WTC11 (cell line): ENCODE measurements around the gene FOXS1. TPM values are rescaled to one million over a fixed set of nuclear protein-coding genes. Genes with fewer than 3 reads are reported as not detected.

Experiments used
- ATAC-seq: fragments of 200-7000 bp; cut with Tn5 transposase; 2 replicates; pipeline ENCODE4 v1.10.0; 2021; ENCODE audit warnings: mild to moderate bottlenecking, moderate library complexity
- CTCF ChIA-PET: fragments of 300-600 bp; sonication (Branson Sonifier 250); formaldehyde crosslinking; loops from one replicate; lab custom pipeline; 2021; ENCODE audit warnings: antibody characterized with exemption; lab: Charles Lee
- POLR2A ChIA-PET: fragments of 350-600 bp; sonication (Branson Sonifier 250); formaldehyde crosslinking; loops from one replicate; lab custom pipeline; 2021; ENCODE audit warnings: antibody characterized with exemption; lab: Charles Lee
- DNase-seq: peaks from one replicate; pipeline ENCODE4 v3.0.0; 2021; ENCODE audit warnings: low spot score
- H3K27ac Mint-ChIP-seq: 2 replicates; pipeline ENCODE4 v1.8.0; 2021; ENCODE audit warnings: mixed read lengths
- H3K27me3 Mint-ChIP-seq: 2 replicates; pipeline ENCODE4 v1.8.0; 2021; ENCODE audit warnings: low read depth, mild to moderate bottlenecking, moderate library complexity, mixed read lengths
- H3K36me3 Mint-ChIP-seq: 2 replicates; pipeline ENCODE4 v1.8.0; 2021; ENCODE audit warnings: mixed read lengths
- H3K4me1 Mint-ChIP-seq: 2 replicates; pipeline ENCODE4 v1.8.0; 2022; ENCODE audit warnings: mixed read lengths
- H3K4me3 Mint-ChIP-seq: 2 replicates; pipeline ENCODE4 v1.8.0; 2021; ENCODE audit warnings: mild to moderate bottlenecking, moderate library complexity, mixed read lengths
- H3K9me3 Mint-ChIP-seq: 2 replicates; pipeline ENCODE4 v1.8.0; 2021; ENCODE audit warnings: mixed read lengths
- ATF1 ChIP-seq: sonication (generic); formaldehyde crosslinking; IDR thresholded peaks from 2 replicates; pipeline ENCODE4 v1.8.1; 2023; ENCODE audit warnings: mild to moderate bottlenecking, moderate library complexity, missing genetic modification reagents
- ATF3 ChIP-seq: sonication (generic); formaldehyde crosslinking; conservative IDR thresholded peaks from 2 replicates; pipeline ENCODE4 v1.8.1; 2022; ENCODE audit warnings: mild to moderate bottlenecking, missing genetic modification reagents
- CTCF ChIP-seq: fragments of 200-600 bp; IDR thresholded peaks from 2 replicates; pipeline ENCODE4 v1.8.0; 2022; ENCODE audit warnings: antibody characterized with exemption
- E2F5 ChIP-seq: sonication (generic); formaldehyde crosslinking; IDR thresholded peaks from 2 replicates; pipeline ENCODE4 v1.8.1; 2022; ENCODE audit warnings: mild to moderate bottlenecking, moderate library complexity, missing genetic modification reagents
- ERG ChIP-seq: fragments of 250-450 bp; sonication (Bioruptor Pico); IDR thresholded peaks from 2 replicates; pipeline ENCODE4 v1.8.0; 2021; ENCODE audit warnings: mild to moderate bottlenecking
- ETV6 ChIP-seq: sonication (generic); formaldehyde crosslinking; IDR thresholded peaks from 2 replicates; pipeline ENCODE4 v1.8.1; 2022; ENCODE audit warnings: mild to moderate bottlenecking, missing genetic modification reagents
- FOXJ3 ChIP-seq: sonication (generic); formaldehyde crosslinking; IDR thresholded peaks from 2 replicates; pipeline ENCODE4 v1.9.0; 2021; ENCODE audit warnings: missing genetic modification reagents, mild to moderate bottlenecking, borderline replicate concordance
- GABPB1 ChIP-seq: sonication (generic); formaldehyde crosslinking; IDR thresholded peaks from 2 replicates; pipeline ENCODE4 v1.8.1; 2023; ENCODE audit warnings: mild to moderate bottlenecking, missing genetic modification reagents
- GTF2I ChIP-seq: fragments of 250-450 bp; sonication (Bioruptor Pico); conservative IDR thresholded peaks from 2 replicates; pipeline ENCODE4 v1.4.0; 2021; ENCODE audit warnings: mild to moderate bottlenecking
- HMGA2 ChIP-seq: fragments of 250-450 bp; sonication (Bioruptor Pico); IDR thresholded peaks from 2 replicates; pipeline ENCODE4 v1.4.0; 2021; ENCODE audit warnings: mild to moderate bottlenecking, moderate library complexity
- IRF2 ChIP-seq: sonication (generic); formaldehyde crosslinking; IDR thresholded peaks from 2 replicates; pipeline ENCODE4 v1.8.0; 2022; ENCODE audit warnings: low read depth, missing genetic modification reagents, borderline replicate concordance
- JAZF1 ChIP-seq: fragments of 250-450 bp; sonication (Bioruptor Pico); IDR thresholded peaks from 2 replicates; pipeline ENCODE4 v1.9.0; 2021; ENCODE audit warnings: moderate library complexity, mild to moderate bottlenecking, inconsistent platforms
- MXD4 ChIP-seq: fragments of 250-450 bp; sonication (Bioruptor Pico); IDR thresholded peaks from 2 replicates; pipeline ENCODE4 v1.8.0; 2021; ENCODE audit warnings: mild to moderate bottlenecking, moderate library complexity, borderline replicate concordance
- MYBL2 ChIP-seq: sonication (generic); formaldehyde crosslinking; IDR thresholded peaks from 2 replicates; pipeline ENCODE4 v1.8.1; 2023; ENCODE audit warnings: mild to moderate bottlenecking, moderate library complexity, missing genetic modification reagents
- NFATC4 ChIP-seq: fragments of 250-450 bp; sonication (Bioruptor Pico); IDR thresholded peaks from 2 replicates; pipeline ENCODE4 v1.9.0; 2021; ENCODE audit warnings: mild to moderate bottlenecking
- RORB ChIP-seq: fragments of 250-450 bp; sonication (Bioruptor Pico); IDR thresholded peaks from 2 replicates; pipeline ENCODE4 v1.9.0; 2021; ENCODE audit warnings: mild to moderate bottlenecking
- SMAD3 ChIP-seq: sonication (generic); formaldehyde crosslinking; IDR thresholded peaks from 2 replicates; pipeline ENCODE4 v1.8.0; 2022; ENCODE audit warnings: missing genetic modification reagents, mild to moderate bottlenecking, borderline replicate concordance
- SMAD4 ChIP-seq: sonication (generic); formaldehyde crosslinking; IDR thresholded peaks from 2 replicates; pipeline ENCODE4 v1.8.0; 2022; ENCODE audit warnings: mild to moderate bottlenecking, missing genetic modification reagents
- SOX15 ChIP-seq: fragments of 250-450 bp; sonication (Bioruptor Pico); IDR thresholded peaks from 2 replicates; pipeline ENCODE4 v1.9.0; 2021; ENCODE audit warnings: mild to moderate bottlenecking
- TCF7 ChIP-seq: sonication (generic); formaldehyde crosslinking; IDR thresholded peaks from 2 replicates; pipeline ENCODE4 v1.8.0; 2022; ENCODE audit warnings: mild to moderate bottlenecking, low read depth, missing genetic modification reagents, moderate library complexity
- ZBTB21 ChIP-seq: sonication (generic); formaldehyde crosslinking; IDR thresholded peaks from 2 replicates; pipeline ENCODE4 v1.8.1; 2023; ENCODE audit warnings: mild to moderate bottlenecking, missing genetic modification reagents, borderline replicate concordance
- ZNF121 ChIP-seq: sonication (generic); formaldehyde crosslinking; IDR thresholded peaks from 2 replicates; pipeline ENCODE4 v1.8.0; 2023; ENCODE audit warnings: missing genetic modification reagents
- ZNF138 ChIP-seq: sonication (generic); formaldehyde crosslinking; conservative IDR thresholded peaks from 2 replicates; pipeline ENCODE4 v1.8.1; 2022; ENCODE audit warnings: mild to moderate bottlenecking, moderate library complexity, missing genetic modification reagents
- ZNF219 ChIP-seq: sonication (generic); formaldehyde crosslinking; IDR thresholded peaks from 2 replicates; pipeline ENCODE4 v1.8.0; 2023; ENCODE audit warnings: missing genetic modification reagents, mild to moderate bottlenecking, borderline replicate concordance
- total RNA-seq: library from RNA; stranded (reverse); gene quantifications from 3 replicates; pipeline ENCODE4 v1.2.3, GENCODE V29; 2021

The FOXS1 gene
- total RNA-seq, 1 experiment from 2014 or later = not detected

GRCh38 chr20:31823360-31824124, 21.9 kb downstream of the FOXS1 start:
- no peak for DNase-seq
- H3K27ac Mint-ChIP-seq = no peak overlapping the region
- ChIA-PET POLR2A (interaction anchor here (0.8 kb wide), 1 partner anchor 194 kb away, joined by 3 read pairs; no protein-coding TSS in a partner anchor), CTCF (interaction anchor here (0.5 to 5.1 kb wide), 26 partner anchors 8 to 281 kb away, joined by 3 to 33 read pairs (median 4); partner anchors contain the start of genes FOXS1 and PDRG1)
- peak; percentile 16; the same call in 1 of the 2 replicates for ATAC-seq
- no peaks in the 10 kb centered on the region for H3K36me3 Mint-ChIP-seq
- H3K4me1 Mint-ChIP-seq = peaks cover 7% of the 10 kb centered on the region; the same call in 1 of the 2 replicates
- no peaks in the 10 kb centered on the region for H3K9me3 Mint-ChIP-seq
- H3K27me3 Mint-ChIP-seq = no peaks in the 10 kb centered on the region
- H3K4me3 Mint-ChIP-seq = no peak overlapping the region
- no peak for TF ChIP-seq IRF2 (CRISPR knock-in tag)
- TF ChIP-seq NFATC4 (CRISPR knock-in tag) = no peak
- no peak for TF ChIP-seq SOX15 (CRISPR knock-in tag)
- no peak for TF ChIP-seq GTF2I (CRISPR knock-in tag)
- no peak for TF ChIP-seq FOXJ3
- no peak for TF ChIP-seq MXD4 (CRISPR knock-in tag)

- Mint-ChIP-seq H3K27ac (no peak overlapping the region), H3K9me3 (no peaks in the 10 kb centered on the region), H3K27me3 (no peaks in the 10 kb centered on the region), H3K36me3 (no peaks in the 10 kb centered on the region), H3K4me1 (peaks cover 7% of the 10 kb centered on the region; the same call in 1 of the 2 replicates), H3K4me3 (peak overlapping the region; percentile 49)
- peak; percentile 73 for ATAC-seq
- TF ChIP-seq ATF1 (CRISPR knock-in tag) (no peak), SMAD3 (no peak), E2F5 (CRISPR knock-in tag) (no peak), MXD4 (CRISPR knock-in tag) (no peak), ZBTB21 (CRISPR knock-in tag) (no peak), ATF3 (CRISPR knock-in tag) (no peak), ZNF138 (no peak), TCF7 (no peak), RORB (CRISPR knock-in tag) (no peak), MYBL2 (no peak), GTF2I (CRISPR knock-in tag) (no peak), ZNF121 (CRISPR knock-in tag) (no peak), HMGA2 (CRISPR knock-in tag) (no peak), JAZF1 (no peak), ETV6 (CRISPR knock-in tag) (peak; percentile 18; the same call in 1 of the 2 replicates), ERG (no peak), ZNF219 (no peak), IRF2 (CRISPR knock-in tag) (no peak), SMAD4 (CRISPR knock-in tag) (no peak), GABPB1 (CRISPR knock-in tag) (peak; percentile 39; the same call in 1 of the 2 replicates), CTCF (peak; percentile 99)
- DNase-seq = peak; percentile 92
- ChIA-PET CTCF (interaction anchor here (0.5 to 5.1 kb wide), 28 partner anchors 9 to 281 kb away, joined by 3 to 33 read pairs (median 4); partner anchors contain the start of genes FOXS1 and PDRG1), POLR2A (interaction anchor here (0.8 kb wide), 1 partner anchor 195 kb away, joined by 3 read pairs; no protein-coding TSS in a partner anchor)
These were observed 22.7 kb downstream of the FOXS1 start for GRCh38 chr20:31822421-31823330.
